HL-60/S4 (cell line): Measurements from ENCODE around the gene WWC2.
"Not testable (repeated sequence)": the region's sequence is repeated elsewhere in the genome, so short reads cannot be mapped to it uniquely, and the experiment has no call there.

ENCODE experiments used
- in situ Hi-C: fragments of 300-500 bp; cut with MboI; formaldehyde crosslinking; loops from 2 replicates; pipeline ENCODE4 v1.14.3; 2022; ENCODE audit warnings: low sequenced_read_pairs

The WWC2 gene

GRCh38 chr4:183139972-183140570 lies 41.0 kb downstream of the WWC2 start:
- in situ Hi-C loops, result no loop called here

GRCh38 chr4:183140911-183141320 lies 41.9 kb downstream of the WWC2 start:
- in situ Hi-C loops, result no loop called here

GRCh38 chr4:183141997-183142396 lies 42.9 kb downstream of the WWC2 start:
- in situ Hi-C loops, result no loop called here

- in situ Hi-C loops, result no loop called here
Measured at GRCh38 chr4:183142571-183143550, 43.8 kb downstream of the WWC2 start.

- in situ Hi-C loops, result no loop called here
Measured at GRCh38 chr4:183144787-183145186, 45.7 kb downstream of the WWC2 start.

GRCh38 chr4:183145773-183146172 lies 46.7 kb downstream of the WWC2 start:
- in situ Hi-C loops, result no loop called here

- in situ Hi-C loops, result no loop called here
Measured at GRCh38 chr4:183146478-183146877, 47.4 kb downstream of the WWC2 start.

GRCh38 chr4:183147196-183147595 lies 48.1 kb downstream of the WWC2 start:
- in situ Hi-C loops, result no loop called here

- in situ Hi-C loops, result no loop called here
Measured at GRCh38 chr4:183147983-183148382, 48.9 kb downstream of the WWC2 start.

GRCh38 chr4:183149616-183150539 lies 50.8 kb downstream of the WWC2 start:
- in situ Hi-C loops, result no loop called here

GRCh38 chr4:183150664-183151063 lies 51.6 kb downstream of the WWC2 start:
- in situ Hi-C loops, result not testable (repeated sequence)

- in situ Hi-C loops, result not testable (repeated sequence)
Measured at GRCh38 chr4:183152232-183152631, 53.2 kb downstream of the WWC2 start.

GRCh38 chr4:183153190-183153916 lies 54.3 kb downstream of the WWC2 start:
- in situ Hi-C loops, result no loop called here

GRCh38 chr4:183154701-183155391 lies 55.8 kb downstream of the WWC2 start:
- in situ Hi-C loops, result no loop called here

GRCh38 chr4:183155450-183156184 lies 56.6 kb downstream of the WWC2 start:
- in situ Hi-C loops, result no loop called here

GRCh38 chr4:183157215-183157614 lies 58.2 kb downstream of the WWC2 start:
- in situ Hi-C loops, result no loop called here

GRCh38 chr4:183158062-183158461 lies 59.0 kb downstream of the WWC2 start:
- in situ Hi-C loops, result no loop called here

GRCh38 chr4:183161630-183162029 lies 62.6 kb downstream of the WWC2 start:
- in situ Hi-C loops, result no loop called here

- in situ Hi-C loops, result no loop called here
Measured at GRCh38 chr4:183163135-183163534, 64.1 kb downstream of the WWC2 start.
